Cardiac fibroblast (primary cell): ENCODE results near the gene TAF11L14.
"Not testable (repeated sequence)": the region's sequence is repeated elsewhere in the genome, so short reads cannot be mapped to it uniquely, and the experiment has no call there.

Experiments
- DNase-seq, 2 donors: peaks; one replicate each; pipeline versions ENCODE4 v3.0.0 to v3.0.0-alpha.2; 2010; ENCODE audit warnings: low read depth in 2 of 2
- H3K4me3 ChIP-seq, 2 donors: replicated peaks in 1 of 2; 1 replicate in 1 of 2; 2 replicates in 1 of 2; pipeline ENCODE4 v1.5.1; 2011; ENCODE audit warnings: low read depth in 2 of 2, low read length in 2 of 2, mild to moderate bottlenecking in 2 of 2, moderate library complexity in 1 of 2
- TF ChIP-seq, protein P1 (sequence below): IDR thresholded peaks from one replicate; pipeline ENCODE4 v1.5.1; 2011; ENCODE audit warnings: low read depth, mild to moderate bottlenecking, low read length, inconsistent platforms

TAF11L14 gene

DNA sequence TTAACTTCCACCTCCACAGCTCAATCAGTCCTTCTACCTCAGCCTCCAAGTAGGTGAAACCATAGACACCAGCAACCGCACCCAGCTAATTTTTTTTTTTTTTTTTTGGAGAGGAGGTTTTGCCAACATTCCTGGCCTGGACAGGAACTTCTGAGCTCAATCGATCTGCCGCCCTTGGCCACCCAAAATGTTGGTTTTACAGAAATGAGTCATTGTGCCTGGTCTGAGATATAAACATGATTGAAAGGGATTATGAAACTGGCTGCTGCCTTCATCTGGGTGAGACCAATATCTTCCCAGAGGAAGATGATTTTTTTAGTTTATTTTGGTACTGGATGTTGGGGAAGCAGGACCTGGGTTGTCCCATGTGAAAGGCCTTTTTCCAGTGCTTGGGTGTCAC is 14.9 kb upstream of the TAF11L14 start:
- no peak for DNase-seq
- TF ChIP-seq, protein P1, sequence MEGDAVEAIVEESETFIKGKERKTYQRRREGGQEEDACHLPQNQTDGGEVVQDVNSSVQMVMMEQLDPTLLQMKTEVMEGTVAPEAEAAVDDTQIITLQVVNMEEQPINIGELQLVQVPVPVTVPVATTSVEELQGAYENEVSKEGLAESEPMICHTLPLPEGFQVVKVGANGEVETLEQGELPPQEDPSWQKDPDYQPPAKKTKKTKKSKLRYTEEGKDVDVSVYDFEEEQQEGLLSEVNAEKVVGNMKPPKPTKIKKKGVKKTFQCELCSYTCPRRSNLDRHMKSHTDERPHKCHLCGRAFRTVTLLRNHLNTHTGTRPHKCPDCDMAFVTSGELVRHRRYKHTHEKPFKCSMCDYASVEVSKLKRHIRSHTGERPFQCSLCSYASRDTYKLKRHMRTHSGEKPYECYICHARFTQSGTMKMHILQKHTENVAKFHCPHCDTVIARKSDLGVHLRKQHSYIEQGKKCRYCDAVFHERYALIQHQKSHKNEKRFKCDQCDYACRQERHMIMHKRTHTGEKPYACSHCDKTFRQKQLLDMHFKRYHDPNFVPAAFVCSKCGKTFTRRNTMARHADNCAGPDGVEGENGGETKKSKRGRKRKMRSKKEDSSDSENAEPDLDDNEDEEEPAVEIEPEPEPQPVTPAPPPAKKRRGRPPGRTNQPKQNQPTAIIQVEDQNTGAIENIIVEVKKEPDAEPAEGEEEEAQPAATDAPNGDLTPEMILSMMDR = no peak
- H3K4me3 ChIP-seq = no peak overlapping the region

DNA sequence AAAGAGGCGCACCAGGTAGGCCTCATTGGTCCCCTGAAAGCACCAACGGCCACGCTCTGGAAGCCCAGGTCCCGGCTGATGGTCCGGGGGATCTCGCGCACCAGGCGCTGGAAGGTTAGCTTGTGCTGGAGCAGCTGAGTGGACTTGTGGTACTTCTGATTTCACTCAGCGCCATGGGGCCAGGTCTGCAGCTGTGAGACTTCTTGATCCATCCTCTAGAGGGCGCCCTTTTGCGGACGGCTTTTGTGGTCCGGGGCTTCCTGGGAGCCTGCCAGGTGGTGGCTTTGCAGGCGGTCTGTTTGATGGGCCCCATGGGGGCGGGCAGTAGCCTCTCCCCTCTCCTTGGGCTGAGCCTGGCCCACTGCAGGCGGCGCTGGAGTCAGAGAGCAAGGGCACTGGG is 13.6 kb upstream of the TAF11L14 start:
- TF ChIP-seq, protein P1 = no peak
- DNase-seq = no peak
- H3K4me3 ChIP-seq = no peak overlapping the region

DNA sequence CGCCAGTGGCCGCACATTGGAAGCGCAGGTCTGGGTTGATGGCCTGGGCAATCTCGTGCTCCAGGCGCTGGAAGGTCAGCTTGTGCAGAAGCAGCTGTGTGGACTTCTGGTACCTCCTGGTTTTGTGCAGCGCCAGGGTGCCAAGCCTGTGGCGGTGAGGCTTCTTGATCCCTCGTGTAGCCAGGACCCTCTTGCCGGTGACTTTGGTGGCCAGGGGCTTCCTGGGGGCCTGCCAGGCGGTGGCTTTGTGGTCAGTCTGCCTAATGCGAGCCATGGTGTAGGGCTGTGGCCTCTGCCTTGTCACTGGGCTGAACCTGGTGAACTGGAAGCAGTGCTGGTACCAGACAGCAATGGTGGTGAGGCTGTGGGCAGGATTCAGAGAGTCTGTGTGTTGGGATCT is 8.6 kb upstream of the TAF11L14 start:
- TF ChIP-seq, protein P1 = no peak
- DNase-seq = no peak
- H3K4me3 ChIP-seq = no peak overlapping the region

DNA sequence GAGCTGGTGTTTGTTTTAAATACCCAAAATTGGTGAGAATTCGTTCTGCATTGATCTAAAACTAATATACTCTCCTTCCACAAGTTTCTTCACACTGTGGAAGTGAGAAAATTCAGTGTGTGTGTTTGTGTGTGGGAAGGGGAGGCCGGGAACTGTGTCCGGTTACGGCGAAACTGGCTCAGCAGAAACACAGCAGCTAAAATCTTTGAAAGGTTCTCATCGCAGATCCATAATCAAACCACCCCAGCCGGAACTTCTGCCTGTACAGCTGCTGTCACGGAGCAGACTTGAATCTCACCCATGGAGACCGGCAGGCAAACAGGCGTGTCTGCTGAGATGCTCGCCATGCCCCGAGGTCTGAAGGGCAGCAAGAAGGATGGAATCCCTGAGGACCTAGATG is 2.5 kb upstream of the TAF11L14 start, which contains the start of gene TAF11L13:
TSS of gene TAF11L13 (plus strand) at position 301 of the 400 bp plus-strand sequence.
- not testable (repeated sequence) for H3K4me3 ChIP-seq, DNase-seq

DNA sequence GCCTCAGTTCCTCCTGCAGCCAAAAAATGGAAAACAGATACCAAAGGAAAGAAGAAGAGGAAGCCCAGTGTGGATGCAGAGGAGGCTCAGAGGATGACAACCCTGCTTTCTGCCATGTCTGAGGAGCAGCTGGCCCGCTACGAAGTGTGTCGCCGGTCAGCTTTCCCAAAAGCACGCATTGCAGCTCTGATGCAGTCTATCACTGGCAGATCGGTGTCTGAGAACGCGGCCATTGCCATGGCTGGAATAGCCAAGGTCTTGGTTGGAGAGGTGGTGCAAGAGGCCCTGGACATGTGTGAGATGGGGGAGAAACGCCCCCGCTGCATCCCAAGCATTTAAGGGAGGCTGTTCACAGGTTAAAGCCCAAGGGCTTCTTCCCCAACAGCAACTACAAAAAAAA is 15.0 kb downstream of the TAF11L14 start:
- H3K4me3 ChIP-seq, DNase-seq: not testable (repeated sequence)

DNA sequence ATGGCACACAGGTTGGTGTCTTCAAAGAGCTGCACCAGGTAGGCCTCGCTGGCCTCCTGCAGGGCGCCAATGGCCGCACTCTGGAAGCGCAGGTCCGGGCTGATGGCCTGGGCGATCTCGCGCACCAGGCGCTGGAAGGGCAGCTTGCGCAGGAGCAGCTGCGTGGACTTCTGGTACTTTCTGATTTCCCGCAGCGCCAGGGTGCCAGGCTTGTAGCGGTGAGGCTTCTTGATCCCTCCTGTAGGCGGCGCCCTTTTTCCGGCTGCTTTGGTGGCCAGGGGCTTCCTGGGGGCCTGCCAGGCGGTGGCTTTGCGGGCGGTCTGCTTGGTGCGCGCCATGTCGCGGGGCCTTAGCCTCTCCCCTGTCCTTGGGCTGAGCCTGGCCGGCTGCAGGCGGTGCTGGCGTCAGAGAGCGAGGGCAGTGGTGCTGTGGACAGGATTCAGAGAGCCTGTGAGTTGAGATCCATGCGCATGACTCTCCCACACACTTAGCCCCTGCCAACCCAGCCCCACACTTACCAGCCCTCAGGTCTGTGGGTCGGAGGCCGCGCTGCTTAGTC is 21.0 kb downstream of the TAF11L14 start:
- not testable (repeated sequence) for DNase-seq, H3K4me3 ChIP-seq

DNA sequence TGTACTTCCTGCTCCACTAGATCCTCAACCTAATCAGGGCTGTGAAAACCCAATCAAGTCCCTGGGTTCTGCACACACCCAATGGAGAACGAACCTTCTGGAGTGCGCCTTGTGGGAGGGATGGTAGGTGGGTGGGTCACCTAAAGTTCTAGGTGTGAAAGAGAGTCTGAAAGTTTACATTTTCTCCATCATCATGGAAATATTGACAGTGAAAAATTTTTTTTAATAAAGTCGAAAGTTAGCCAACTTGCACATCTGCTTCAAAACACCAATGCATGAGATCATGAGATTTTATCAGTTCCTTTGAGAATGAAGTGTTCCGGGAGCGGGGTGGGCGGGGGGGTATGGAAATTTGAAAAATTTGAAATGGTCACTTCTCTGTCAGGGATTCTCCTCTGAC is 21.7 kb downstream of the TAF11L14 start:
- TF ChIP-seq, protein P1 = no peak
- H3K4me3 ChIP-seq = no peak overlapping the region

DNA sequence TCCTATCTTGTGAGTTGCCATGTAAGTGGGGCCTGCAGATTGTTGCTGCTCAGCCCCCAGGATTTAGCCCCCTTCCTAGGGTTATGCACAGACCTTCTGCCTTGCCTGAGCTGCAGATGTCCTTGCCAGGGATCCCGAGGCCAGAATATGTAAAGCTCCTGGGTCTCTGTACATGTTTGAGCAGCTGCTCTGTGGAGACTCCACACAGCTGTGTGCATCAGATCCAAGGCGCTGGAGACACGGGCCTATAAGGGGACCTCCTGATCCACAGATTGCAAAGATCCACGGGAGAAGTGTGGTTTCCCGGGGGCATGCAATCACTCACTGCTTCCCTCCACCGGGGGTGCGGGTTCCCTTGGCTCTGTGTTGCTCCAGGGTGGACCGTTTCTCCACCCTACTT is 28.9 kb downstream of the TAF11L14 start:
- no peak overlapping the region for H3K4me3 ChIP-seq
- DNase-seq = no peak
- TF ChIP-seq, protein P1 = no peak

More for the DNA sequence above, 21.7 kb downstream of the TAF11L14 start:
- no peak for DNase-seq

DNA sequence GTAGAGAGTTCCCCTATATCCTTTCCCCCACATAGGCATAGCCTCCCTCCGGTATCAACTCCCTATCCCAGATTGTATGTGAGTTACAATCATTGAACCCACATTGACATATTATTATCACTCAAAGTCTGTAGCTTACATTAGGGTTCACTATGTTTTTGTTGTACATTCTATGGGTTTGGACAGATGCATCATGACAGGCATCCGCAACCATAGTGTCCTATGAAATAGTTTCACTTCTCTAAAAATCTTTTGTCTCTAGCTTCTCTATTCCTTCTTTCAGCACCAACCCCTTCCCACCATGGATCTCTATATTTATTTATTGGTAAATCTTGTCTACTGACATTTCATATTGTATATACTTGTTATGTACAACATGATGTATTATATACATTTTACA is 31.6 kb downstream of the TAF11L14 start:
- no peak for DNase-seq
- H3K4me3 ChIP-seq = no peak overlapping the region
- TF ChIP-seq, protein P1 = no peak
